Motor neuron (in vitro differentiated cells): ENCODE measurements around the gene OIT3. TPM values are rescaled to one million over a fixed set of nuclear protein-coding genes. Genes with fewer than 3 reads are reported as not detected.
A peak's percentile ranks its signal among the peaks of the same experiment; 100 is the strongest.

Experiments used
- ATAC-seq, 8 experiments: fragments of 200-7000 bp; cut with Tn5 transposase; replicated peaks in 6 of 8; 2 replicates each; pipeline ENCODE4 v1.8.0; 2021; ENCODE audit warnings: mild to moderate bottlenecking in 8 of 8, moderate library complexity in 8 of 8
- H3K27ac ChIP-seq, 2 donors: fragments of 250-450 bp; sonication (Bioruptor Pico); 2 replicates each; pipeline ENCODE4 v1.9.0; 2021; ENCODE audit warnings: antibody characterized with exemption in 2 of 2, mild to moderate bottlenecking in 2 of 2, moderate library complexity in 1 of 2
- H3K4me1 ChIP-seq, 2 donors: fragments of 250-450 bp; sonication (Bioruptor Pico); replicated peaks in 1 of 2; 2 replicates each; pipeline ENCODE4 v1.6.1; 2021; ENCODE audit warnings: antibody characterized with exemption in 2 of 2, mild to moderate bottlenecking in 2 of 2, moderate library complexity in 1 of 2
- H3K4me3 ChIP-seq, 5 donors: fragments of 250-450 bp; sonication (Bioruptor Pico); 2 replicates each; pipeline ENCODE4 v1.9.0; 2021; ENCODE audit warnings: antibody characterized with exemption in 5 of 5, mild to moderate bottlenecking in 5 of 5, moderate library complexity in 4 of 5
- WGBS, 10 experiments: fragments of 450-650 bp; shearing (Covaris generic); methylation state at CpG; one replicate each; pipeline ENCODE4 v1.0.0; 2022; 5-methylcytosine and 5-hydroxymethylcytosine counted together
- in situ Hi-C, 9 experiments: fragments of 400-800 bp; cut with MboI; loops; one replicate each; pipeline ENCODE4 v1.15.0; 2021; ENCODE audit warnings: low sequenced_read_pairs in 9 of 9, low pct_unique_long_range_greater_than_20kb in 2 of 9; ENCODE audit not compliant: unreplicated experiment in 9 of 9
- total RNA-seq, 8 experiments: library from RNA; unstranded; fragments of 300-600 nt; gene quantifications; 2 replicates each; pipeline versions ENCODE4 v1.2.3 to v1.2.4, GENCODE V29; 2022

Gene OIT3
- total RNA-seq, 8 experiments from 2014 or later: 0.08 to 0.24 (median 0.10) TPM; not detected in 5

GRCh38 chr10:72976886-72977285 lies 83.3 kb downstream of the OIT3 start:
- Histone ChIP-seq H3K4me3 (no peak overlapping the region), H3K4me1 (no peaks in the 10 kb centered on the region), H3K27ac (no peak overlapping the region)
- in situ Hi-C loops: no loop called here
- WGBS, 10 experiments: 0 to 100% (median 100%) methylated on average over 1 of the region's 1 CpG; no CpG with 5 or more reads in 3 of the 10 experiments
- no peak for ATAC-seq

DNA sequence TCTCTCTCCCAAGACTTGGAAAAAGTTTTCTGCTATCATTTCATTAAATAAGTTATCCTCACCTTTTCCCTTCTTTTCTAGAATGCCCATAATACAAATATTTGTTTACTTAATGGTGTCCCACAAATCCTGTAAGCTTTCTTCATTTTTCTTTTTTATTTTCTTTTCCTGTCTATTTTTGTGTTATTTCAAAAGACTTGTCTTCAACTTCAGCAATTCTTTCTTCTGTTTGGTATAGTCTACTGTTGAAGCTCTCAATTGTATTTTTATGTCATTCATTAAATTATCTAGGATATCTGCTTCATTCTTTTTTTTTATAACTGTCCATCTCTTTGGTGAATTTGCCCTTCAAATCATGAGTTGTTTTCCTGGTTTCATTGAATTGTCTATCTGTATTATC lies 86.2 kb downstream of the OIT3 start:
- Histone ChIP-seq H3K4me1 (no peaks in the 10 kb centered on the region), H3K27ac (no peak overlapping the region), H3K4me3 (no peak overlapping the region)
- in situ Hi-C loops: no loop called here
- no peak for ATAC-seq

GRCh38 chr10:72980348-72980747 lies 86.8 kb downstream of the OIT3 start:
- no peak overlapping the region for H3K4me3 ChIP-seq
- H3K27ac ChIP-seq: no peak overlapping the region
- in situ Hi-C loops: no loop called here
- WGBS, 10 experiments: 40 to 100% (median 90%) methylated on average over 1 to 2 of the region's 2 CpGs; no CpG with 5 or more reads in 4 of the 10 experiments
- ATAC-seq: no peak
- no peaks in the 10 kb centered on the region for H3K4me1 ChIP-seq

DNA sequence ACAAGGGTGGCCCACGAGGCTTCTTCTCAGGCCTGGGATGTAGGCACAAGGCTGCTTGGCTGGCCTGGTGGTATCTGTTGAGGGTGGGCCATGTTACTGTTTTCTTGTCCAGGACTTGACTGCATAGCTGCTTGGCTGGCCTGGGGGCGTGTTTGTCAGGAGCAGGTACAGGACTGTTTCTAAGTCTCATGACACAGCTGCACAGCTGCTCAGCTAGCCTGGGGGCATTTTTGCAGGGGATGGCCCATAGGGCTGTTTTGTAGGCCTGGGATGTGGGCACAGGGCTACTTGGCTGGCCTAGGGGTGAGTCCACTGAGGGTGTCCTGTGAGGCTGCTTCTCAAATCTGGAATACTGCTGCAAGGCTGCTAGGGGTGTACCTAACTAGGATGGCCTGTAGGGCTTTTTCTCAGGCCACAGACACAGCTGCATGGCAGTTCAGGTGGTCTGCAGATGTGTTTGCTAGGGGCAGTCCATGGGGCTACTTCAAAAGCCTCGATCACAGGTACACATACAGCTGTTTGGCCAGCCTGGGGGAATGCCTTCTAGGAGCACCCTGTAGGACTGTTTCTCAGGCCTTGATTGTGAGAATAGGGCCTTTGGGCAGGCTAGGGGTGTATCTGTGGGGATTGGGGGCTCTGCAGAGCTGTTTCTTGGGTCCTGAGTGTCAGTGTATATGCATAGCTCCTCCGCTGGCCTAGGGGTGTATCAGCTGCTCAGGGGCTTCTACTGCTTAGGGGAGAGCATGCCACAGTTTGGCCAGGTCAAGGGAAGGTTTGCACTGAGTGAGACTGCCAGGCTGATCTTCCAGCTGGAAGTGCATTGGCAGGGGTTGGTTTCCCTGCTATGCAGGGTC lies 87.7 kb downstream of the OIT3 start:
- Histone ChIP-seq H3K27ac (no peak overlapping the region), H3K4me1 (no peaks in the 10 kb centered on the region), H3K4me3 (no peak overlapping the region)
- in situ Hi-C loops: no loop called here
- ATAC-seq: no peak
- 80 to 100% (median 86%) methylated on average over 1 of the region's 4 CpGs; no CpG with 5 or more reads in 5 of the 10 experiments for WGBS, 10 experiments

DNA sequence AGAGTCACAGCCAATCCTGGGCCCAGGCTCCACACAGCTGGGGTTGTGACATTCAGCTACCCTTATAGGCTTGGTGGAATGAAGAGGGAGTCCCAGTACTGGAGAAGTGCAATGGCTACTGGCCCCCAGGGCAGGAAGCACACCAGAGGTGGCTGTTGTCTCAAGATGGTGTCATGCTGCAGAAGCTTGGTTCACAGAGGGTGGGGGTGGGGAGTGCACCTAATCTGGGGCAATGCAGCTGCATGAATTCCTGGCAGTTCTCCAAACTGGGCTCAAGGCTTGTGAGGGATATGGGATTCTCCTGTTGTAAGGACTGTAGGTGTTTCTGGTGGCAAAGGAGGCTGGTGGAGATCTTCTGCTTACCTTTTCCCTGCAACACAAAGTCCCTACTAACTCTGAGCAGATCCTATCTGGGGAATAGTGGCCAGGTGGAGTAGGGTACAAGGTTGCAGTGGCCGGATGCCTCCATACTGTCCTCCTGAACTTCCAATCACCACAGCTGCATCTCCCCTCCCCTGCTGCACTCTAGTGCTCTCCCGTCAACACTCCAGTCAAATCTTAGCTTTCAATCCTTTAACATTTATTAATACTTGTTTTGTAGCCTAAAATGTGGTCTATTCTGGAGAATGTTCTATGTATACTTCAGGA lies 88.5 kb downstream of the OIT3 start:
- H3K4me1 ChIP-seq: no peaks in the 10 kb centered on the region
- H3K4me3 ChIP-seq: no peak overlapping the region
- ATAC-seq: peak in 2 of 8 experiments; percentile 20 to 24
- in situ Hi-C loops: no loop called here
- WGBS, 10 experiments: 80 to 100% (median 91%) methylated on average over 1 to 2 of the region's 2 CpGs; no CpG with 5 or more reads in 4 of the 10 experiments
- no peak overlapping the region for H3K27ac ChIP-seq

Other genes with a start within 250 kb of the OIT3 start
- gene MCU, start 201.6 kb upstream of the OIT3 start, total RNA-seq: 10 to 100 TPM; 10.5 to 26.8 (median 17.6) TPM
- under 1 TPM in 3 of 8 experiments, not detected in 5; 0.24 to 0.49 (median 0.33) TPM for gene PLA2G12B, start 61.1 kb downstream of the OIT3 start, total RNA-seq
- 100 to 1,000 TPM in 4 of 8 experiments, 10 to 100 TPM in 4; 12.8 to 163 (median 82.2) TPM for gene P4HA1, start 203.1 kb downstream of the OIT3 start, total RNA-seq
- 1 to 10 TPM in 5 of 8 experiments, under 1 TPM in 3; 0.60 to 9.2 (median 1.3) TPM for gene NUDT13, start 216.7 kb downstream of the OIT3 start, total RNA-seq